SK-N-SH (cell line): ENCODE results near the gene PRTFDC1. TPM values are rescaled to one million over a fixed set of nuclear protein-coding genes. Genes with fewer than 3 reads are reported as not detected.

ENCODE experiments used
- CTCF ChIA-PET: fragments of 300-600, 350-600 bp; formaldehyde crosslinking; extraction: SDS; loops from one replicate; lab custom pipeline; 2021; lab: Yijun Ruan, JAX
- POLR2A ChIA-PET: fragments of 350-600 bp; sonication (Branson Sonifier 250); formaldehyde crosslinking; extraction: SDS; loops from one replicate; lab custom pipeline; 2020; ENCODE audit warnings: antibody characterized with exemption, inconsistent platforms; lab: Yijun Ruan, JAX
- DNase-seq: peaks from one replicate; pipeline ENCODE4 v3.0.0; 2012
- H2AFZ ChIP-seq: fragments of 200-600 bp; sonication (generic); 2 replicates; pipeline ENCODE4 v1.8.1; 2016; ENCODE audit warnings: antibody characterized with exemption, mild to moderate bottlenecking, low read depth
- H3F3A ChIP-seq: fragments of 200-600 bp; sonication (generic); replicated peaks from 2 replicates; pipeline ENCODE3; 2016; ENCODE audit warnings: antibody characterized with exemption, mild to moderate bottlenecking; ENCODE audit not compliant: insufficient read depth
- H3K27ac ChIP-seq, 2 experiments: fragments of 200-500 bp in 1 of 2; fragments of 200-600 bp in 1 of 2; sonication (Bioruptor generic) in 1 of 2; sonication (generic), shearing (Covaris generic) in 1 of 2; 2 replicates each; pipeline versions ENCODE4 v1.5.1 to v1.6.1; 2014 to 2016; ENCODE audit warnings: low read depth in 2 of 2, inconsistent platforms in 1 of 2, low read length in 1 of 2, mild to moderate bottlenecking in 1 of 2, mixed read lengths in 1 of 2
- H3K27me3 ChIP-seq: fragments of 200-600 bp; sonication (generic), shearing (Covaris generic); 2 replicates; pipeline ENCODE4 v1.6.1; 2016; ENCODE audit warnings: mixed run types; ENCODE audit not compliant: insufficient read depth
- H3K36me3 ChIP-seq, 2 experiments: fragments of 200-500 bp in 1 of 2; fragments of 200-600 bp in 1 of 2; sonication (Bioruptor generic) in 1 of 2; sonication (generic) in 1 of 2; replicated peaks in 1 of 2; 2 replicates each; pipeline versions ENCODE3 to v1.5.1; 2014 to 2016; ENCODE audit warnings: low read length in 1 of 2, mild to moderate bottlenecking in 1 of 2; ENCODE audit not compliant: insufficient read depth in 2 of 2, control insufficient read depth in 1 of 2
- H3K4me1 ChIP-seq, 2 experiments: fragments of 200-500 bp in 1 of 2; fragments of 200-600 bp in 1 of 2; sonication (Bioruptor generic) in 1 of 2; sonication (generic), shearing (Covaris generic) in 1 of 2; 2 replicates each; pipeline versions ENCODE4 v1.5.1 to v1.6.1; 2014 to 2016; ENCODE audit warnings: low read depth in 1 of 2, low read length in 1 of 2, mixed run types in 1 of 2; ENCODE audit not compliant: insufficient read depth in 2 of 2, control insufficient read depth in 1 of 2
- H3K4me2 ChIP-seq: fragments of 200-600 bp; sonication (generic), shearing (Covaris generic); 2 replicates; pipeline ENCODE4 v1.6.1; 2017; ENCODE audit warnings: mixed run types
- H3K4me3 ChIP-seq, 2 experiments: fragments of 200-500 bp in 1 of 2; fragments of 200-600 bp in 1 of 2; sonication (Bioruptor generic) in 1 of 2; sonication (generic), shearing (Covaris generic) in 1 of 2; 2 replicates each; pipeline versions ENCODE4 v1.5.1 to v1.8.1; 2014 to 2016; ENCODE audit warnings: low read depth in 2 of 2, inconsistent platforms in 1 of 2, low read length in 1 of 2, mild to moderate bottlenecking in 1 of 2, mixed read lengths in 1 of 2, moderate library complexity in 1 of 2
- H3K79me2 ChIP-seq: fragments of 200-600 bp; sonication (generic); 2 replicates; pipeline ENCODE4 v1.8.1; 2017; ENCODE audit warnings: mild to moderate bottlenecking; ENCODE audit not compliant: insufficient read depth
- H3K9ac ChIP-seq: fragments of 200-600 bp; sonication (generic); 2 replicates; pipeline ENCODE4 v1.6.1; 2017; ENCODE audit warnings: mixed run types
- H3K9me2 ChIP-seq: fragments of 200-600 bp; sonication (generic); 2 replicates; pipeline ENCODE4 v1.6.1; 2017; ENCODE audit warnings: mixed run types
- H3K9me3 ChIP-seq: fragments of 200-600 bp; sonication (generic); 2 replicates; pipeline ENCODE4 v1.6.1; 2017; ENCODE audit warnings: mixed run types, mild to moderate bottlenecking, moderate library complexity
- H4K20me1 ChIP-seq: fragments of 200-600 bp; sonication (generic); 2 replicates; pipeline ENCODE4 v1.6.1; 2017; ENCODE audit warnings: mild to moderate bottlenecking, mixed run types; ENCODE audit not compliant: insufficient read depth
- EP300 ChIP-seq, 2 experiments: IDR thresholded peaks; 2 replicates each; pipeline versions ENCODE4 v1.4.0 to v1.6.1; 2012; ENCODE audit warnings: borderline replicate concordance in 1 of 2, low read depth in 1 of 2, low read length in 1 of 2
- FOSL2 ChIP-seq: IDR thresholded peaks from 2 replicates; pipeline ENCODE4 v1.4.0; 2012; ENCODE audit warnings: low read depth, mild to moderate bottlenecking, moderate library complexity, borderline replicate concordance
- FOXJ3 ChIP-seq: sonication (generic); formaldehyde crosslinking; IDR thresholded peaks from 2 replicates; pipeline ENCODE4 v1.5.1; 2020; ENCODE audit warnings: mild to moderate bottlenecking, missing genetic modification reagents
- FOXM1 ChIP-seq: IDR thresholded peaks from 2 replicates; pipeline ENCODE4 v1.4.0; 2012; ENCODE audit warnings: low read depth, mild to moderate bottlenecking
- GABPA ChIP-seq: IDR thresholded peaks from 2 replicates; pipeline ENCODE4 v1.4.0; 2012; ENCODE audit warnings: low read depth, mild to moderate bottlenecking
- JUND ChIP-seq: IDR thresholded peaks from 2 replicates; pipeline ENCODE4 v1.4.0; 2012
- NRF1 ChIP-seq: IDR thresholded peaks from 2 replicates; pipeline ENCODE4 v1.6.1; 2012; ENCODE audit warnings: low read depth, mild to moderate bottlenecking, low read length
- RAD21 ChIP-seq: IDR thresholded peaks from 2 replicates; pipeline ENCODE4 v1.6.1; 2012; ENCODE audit warnings: mild to moderate bottlenecking, low read length
- RCOR1 ChIP-seq: fragments of 150-350 bp; IDR thresholded peaks from 2 replicates; pipeline ENCODE4 v1.6.1; 2017; ENCODE audit warnings: antibody characterized with exemption, low read length
- RFX5 ChIP-seq: IDR thresholded peaks from 2 replicates; pipeline ENCODE4 v1.6.1; 2012; ENCODE audit warnings: mild to moderate bottlenecking, improper control_type of control experiment, low read length
- RXRA ChIP-seq: IDR thresholded peaks from 2 replicates; pipeline ENCODE4 v1.4.0; 2012; ENCODE audit warnings: low read depth, mild to moderate bottlenecking, borderline replicate concordance
- SMC3 ChIP-seq: IDR thresholded peaks from 2 replicates; pipeline ENCODE4 v1.6.1; 2012; ENCODE audit warnings: low read depth, low read length, improper control_type of control experiment
- TCF12 ChIP-seq: IDR thresholded peaks from 2 replicates; pipeline ENCODE4 v1.4.0; 2012
- TEAD4 ChIP-seq: IDR thresholded peaks from 2 replicates; pipeline ENCODE4 v1.4.0; 2012; ENCODE audit warnings: mild to moderate bottlenecking, borderline replicate concordance; ENCODE audit not compliant: insufficient read depth
- YY1 ChIP-seq: IDR thresholded peaks from 2 replicates; pipeline ENCODE4 v1.4.0; 2012; ENCODE audit warnings: low read depth, mild to moderate bottlenecking
- WGBS: methylation state at CpG from one replicate; pipeline ENCODE4 v1.1.6; 2017; ENCODE audit warnings: low lambda C conversion rate; 5-methylcytosine and 5-hydroxymethylcytosine counted together
- polyA plus RNA-seq, 3 experiments: library from polyadenylated mRNA; depleted of rRNA; stranded (reverse); fragments of >200 nt; gene quantifications; 2 replicates each; pipeline ENCODE4 v1.2.3, GENCODE V29; 2012
- TF ChIP-seq, protein P1 (sequence below): IDR thresholded peaks from 2 replicates; pipeline ENCODE4 v1.4.0; 2012; ENCODE audit warnings: low read depth, borderline replicate concordance
- TF ChIP-seq, protein P2 (sequence below): IDR thresholded peaks from 2 replicates; pipeline ENCODE4 v1.4.0; 2012; ENCODE audit warnings: low read depth
- TF ChIP-seq, protein P3 (sequence below): fragments of 150-350 bp; IDR thresholded peaks from 2 replicates; pipeline ENCODE4 v1.6.1; 2016; ENCODE audit warnings: mild to moderate bottlenecking, low read depth, low read length
- TF ChIP-seq, protein P4 (sequence below): fragments of 150-350 bp; IDR thresholded peaks from 2 replicates; pipeline ENCODE4 v1.6.1; 2017; ENCODE audit warnings: antibody characterized with exemption, low read length, low read depth, borderline replicate concordance
- TF ChIP-seq, protein P5 (sequence below): fragments of 200-600 bp; sonication (generic); IDR thresholded peaks from 2 replicates; pipeline ENCODE4 v1.6.1; 2017; ENCODE audit warnings: antibody characterized with exemption, mild to moderate bottlenecking, moderate library complexity
- TF ChIP-seq, protein P6 (sequence below): IDR thresholded peaks from 2 replicates; pipeline ENCODE4; 2012

PRTFDC1 gene
- polyA plus RNA-seq, 1 of the 3 experiments (the other 2 are of a cell fraction) = 6.6 TPM

DNA sequence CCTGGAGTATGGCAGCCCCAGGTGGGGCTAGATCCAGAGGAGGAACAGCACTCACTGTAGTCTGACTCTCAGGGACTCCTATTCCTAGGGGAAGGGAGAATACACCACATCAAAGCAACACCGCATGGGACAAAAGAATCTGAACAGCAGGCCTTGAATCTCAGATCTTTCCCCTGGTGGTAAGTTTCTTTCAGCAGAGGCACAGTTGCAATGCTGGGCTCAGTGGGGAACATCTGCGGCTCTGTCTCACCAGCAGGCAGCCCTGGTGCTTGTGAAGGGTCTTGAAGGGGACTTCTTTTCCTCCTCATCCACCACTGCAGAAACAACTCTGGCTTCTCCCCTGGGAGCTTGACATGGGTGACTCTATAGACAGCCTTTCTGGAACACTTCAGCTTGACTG is 117.5 kb downstream of the PRTFDC1 start:
- no peaks in the 10 kb centered on the region for H3K4me1 ChIP-seq
- H3K9me2 ChIP-seq = no peaks in the 10 kb centered on the region; the same call in 1 of the 2 replicates
- no peaks in the 10 kb centered on the region for H3K27me3 ChIP-seq
- H3K36me3 ChIP-seq = no peaks in the 10 kb centered on the region
- TF ChIP-seq YY1 = no peak
- POLR2A ChIA-PET = no interaction called here
- DNase-seq = no peak
- H4K20me1 ChIP-seq = no peaks in the 10 kb centered on the region
- no peak overlapping the region for H2AFZ ChIP-seq
- H3K9me3 ChIP-seq = 0 out of 2 replicates have a peak, but pooled peaks cover 7% of the 10 kb centered on the region
- 51% methylated on average over 2 of the region's 2 CpGs for whole genome bisulfite sequencing
- H3K79me2 ChIP-seq = no peaks in the 10 kb centered on the region
- no peak overlapping the region for H3K27ac ChIP-seq
- H3K4me2 ChIP-seq = no peak overlapping the region
- no peak overlapping the region for H3K9ac ChIP-seq
- CTCF ChIA-PET = no interaction called here
- H3K4me3 ChIP-seq = no peak overlapping the region
- no peaks in the 10 kb centered on the region for H3F3A ChIP-seq

DNA sequence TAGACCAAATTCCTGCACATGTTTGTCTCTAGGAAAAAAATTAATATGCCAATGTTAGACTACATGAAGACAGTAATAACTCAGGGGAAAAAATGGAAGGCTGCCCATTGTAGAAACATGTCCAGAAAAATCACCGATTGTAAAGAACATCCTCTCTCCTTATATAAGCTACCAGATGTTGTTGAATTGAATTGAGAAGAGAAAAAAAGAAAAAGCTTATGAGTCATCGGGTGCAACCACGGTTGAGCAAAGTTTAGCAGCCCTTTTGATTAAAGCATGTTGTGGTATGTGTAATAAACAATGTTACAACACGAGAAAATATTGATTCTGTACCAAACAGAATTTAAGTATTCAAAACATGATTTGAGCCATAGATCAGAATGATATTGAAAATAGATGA is 126.4 kb downstream of the PRTFDC1 start:
- H3K9ac ChIP-seq = no peak overlapping the region
- no peaks in the 10 kb centered on the region for H3K36me3 ChIP-seq
- no peaks in the 10 kb centered on the region for H4K20me1 ChIP-seq
- WGBS = 7% methylated on average over 4 of the region's 4 CpGs
- no peak overlapping the region for H2AFZ ChIP-seq
- no peaks in the 10 kb centered on the region for H3K79me2 ChIP-seq
- DNase-seq = no peak
- H3K4me2 ChIP-seq = 0 out of 2 replicates have a peak overlapping the region, but pooled peaks have one; percentile 2
- no peaks in the 10 kb centered on the region; a peak in 2 of 4 replicates for H3K4me1 ChIP-seq
- TF ChIP-seq, protein P1, sequence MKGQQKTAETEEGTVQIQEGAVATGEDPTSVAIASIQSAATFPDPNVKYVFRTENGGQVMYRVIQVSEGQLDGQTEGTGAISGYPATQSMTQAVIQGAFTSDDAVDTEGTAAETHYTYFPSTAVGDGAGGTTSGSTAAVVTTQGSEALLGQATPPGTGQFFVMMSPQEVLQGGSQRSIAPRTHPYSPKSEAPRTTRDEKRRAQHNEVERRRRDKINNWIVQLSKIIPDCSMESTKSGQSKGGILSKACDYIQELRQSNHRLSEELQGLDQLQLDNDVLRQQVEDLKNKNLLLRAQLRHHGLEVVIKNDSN = no peak
- TF ChIP-seq FOSL2 (peak; percentile 73), TEAD4 (no peak), FOXJ3 (CRISPR knock-in tag) (no peak), GABPA (no peak), RXRA (no peak), JUND (peak; percentile 66), NRF1 (no peak), RAD21 (no peak), RCOR1 (no peak), YY1 (no peak), RFX5 (no peak), EP300 (IDR thresholded peaks at IDR 0.05; ENCODE audit: borderline replicate concordance in 1 of 2, low read depth in 1 of 2, low read length in 1 of 2) (0 out of 4 replicates have a peak, but pooled peaks of 1 of the 2 experiments have one; percentile 12), FOXM1 (no peak), TCF12 (peak; percentile 57), SMC3 (no peak)
- TF ChIP-seq, protein P2, sequence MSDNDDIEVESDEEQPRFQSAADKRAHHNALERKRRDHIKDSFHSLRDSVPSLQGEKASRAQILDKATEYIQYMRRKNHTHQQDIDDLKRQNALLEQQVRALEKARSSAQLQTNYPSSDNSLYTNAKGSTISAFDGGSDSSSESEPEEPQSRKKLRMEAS = no peak
- TF ChIP-seq, protein P3, sequence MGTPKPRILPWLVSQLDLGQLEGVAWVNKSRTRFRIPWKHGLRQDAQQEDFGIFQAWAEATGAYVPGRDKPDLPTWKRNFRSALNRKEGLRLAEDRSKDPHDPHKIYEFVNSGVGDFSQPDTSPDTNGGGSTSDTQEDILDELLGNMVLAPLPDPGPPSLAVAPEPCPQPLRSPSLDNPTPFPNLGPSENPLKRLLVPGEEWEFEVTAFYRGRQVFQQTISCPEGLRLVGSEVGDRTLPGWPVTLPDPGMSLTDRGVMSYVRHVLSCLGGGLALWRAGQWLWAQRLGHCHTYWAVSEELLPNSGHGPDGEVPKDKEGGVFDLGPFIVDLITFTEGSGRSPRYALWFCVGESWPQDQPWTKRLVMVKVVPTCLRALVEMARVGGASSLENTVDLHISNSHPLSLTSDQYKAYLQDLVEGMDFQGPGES = no peak
- TF ChIP-seq, protein P4, sequence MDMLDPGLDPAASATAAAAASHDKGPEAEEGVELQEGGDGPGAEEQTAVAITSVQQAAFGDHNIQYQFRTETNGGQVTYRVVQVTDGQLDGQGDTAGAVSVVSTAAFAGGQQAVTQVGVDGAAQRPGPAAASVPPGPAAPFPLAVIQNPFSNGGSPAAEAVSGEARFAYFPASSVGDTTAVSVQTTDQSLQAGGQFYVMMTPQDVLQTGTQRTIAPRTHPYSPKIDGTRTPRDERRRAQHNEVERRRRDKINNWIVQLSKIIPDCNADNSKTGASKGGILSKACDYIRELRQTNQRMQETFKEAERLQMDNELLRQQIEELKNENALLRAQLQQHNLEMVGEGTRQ = no peak
- TF ChIP-seq, protein P5, sequence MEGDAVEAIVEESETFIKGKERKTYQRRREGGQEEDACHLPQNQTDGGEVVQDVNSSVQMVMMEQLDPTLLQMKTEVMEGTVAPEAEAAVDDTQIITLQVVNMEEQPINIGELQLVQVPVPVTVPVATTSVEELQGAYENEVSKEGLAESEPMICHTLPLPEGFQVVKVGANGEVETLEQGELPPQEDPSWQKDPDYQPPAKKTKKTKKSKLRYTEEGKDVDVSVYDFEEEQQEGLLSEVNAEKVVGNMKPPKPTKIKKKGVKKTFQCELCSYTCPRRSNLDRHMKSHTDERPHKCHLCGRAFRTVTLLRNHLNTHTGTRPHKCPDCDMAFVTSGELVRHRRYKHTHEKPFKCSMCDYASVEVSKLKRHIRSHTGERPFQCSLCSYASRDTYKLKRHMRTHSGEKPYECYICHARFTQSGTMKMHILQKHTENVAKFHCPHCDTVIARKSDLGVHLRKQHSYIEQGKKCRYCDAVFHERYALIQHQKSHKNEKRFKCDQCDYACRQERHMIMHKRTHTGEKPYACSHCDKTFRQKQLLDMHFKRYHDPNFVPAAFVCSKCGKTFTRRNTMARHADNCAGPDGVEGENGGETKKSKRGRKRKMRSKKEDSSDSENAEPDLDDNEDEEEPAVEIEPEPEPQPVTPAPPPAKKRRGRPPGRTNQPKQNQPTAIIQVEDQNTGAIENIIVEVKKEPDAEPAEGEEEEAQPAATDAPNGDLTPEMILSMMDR = no peak
- TF ChIP-seq, protein P6, sequence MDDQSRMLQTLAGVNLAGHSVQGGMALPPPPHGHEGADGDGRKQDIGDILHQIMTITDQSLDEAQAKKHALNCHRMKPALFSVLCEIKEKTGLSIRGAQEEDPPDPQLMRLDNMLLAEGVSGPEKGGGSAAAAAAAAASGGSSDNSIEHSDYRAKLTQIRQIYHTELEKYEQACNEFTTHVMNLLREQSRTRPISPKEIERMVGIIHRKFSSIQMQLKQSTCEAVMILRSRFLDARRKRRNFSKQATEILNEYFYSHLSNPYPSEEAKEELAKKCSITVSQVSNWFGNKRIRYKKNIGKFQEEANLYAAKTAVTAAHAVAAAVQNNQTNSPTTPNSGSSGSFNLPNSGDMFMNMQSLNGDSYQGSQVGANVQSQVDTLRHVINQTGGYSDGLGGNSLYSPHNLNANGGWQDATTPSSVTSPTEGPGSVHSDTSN = peak; percentile 26; the same call in 1 of the 2 replicates
- no peaks in the 10 kb centered on the region for H3K27me3 ChIP-seq
- no peak overlapping the region for H3K4me3 ChIP-seq
- POLR2A ChIA-PET = interaction anchor here (0.5 kb wide), 1 partner anchor 30 kb away, joined by 4 read pairs; no protein-coding TSS in a partner anchor
- H3F3A ChIP-seq = peaks cover 7% of the 10 kb centered on the region
- H3K9me3 ChIP-seq = no peaks in the 10 kb centered on the region
- peak overlapping the region in 1 of 2 experiments; percentile 12; a peak in 1 of 4 replicates for H3K27ac ChIP-seq
- CTCF ChIA-PET = no interaction called here
- no peaks in the 10 kb centered on the region for H3K9me2 ChIP-seq
